Activated T-cell treated with anti-CD3 and anti-CD28 coated beads, Interleukin-2, amount 50 U/mL, for 72 hours (primary cell): ENCODE measurements around the gene CA5A. TPM values are rescaled to one million over a fixed set of nuclear protein-coding genes. Genes with fewer than 3 reads are reported as not detected.

Experiments used
- ATAC-seq, 2 donors: fragments of 150-1000 bp; cut with Tn5 transposase; replicated peaks in 1 of 2; 2 replicates each; pipeline ENCODE4 v1.10.0; 2021; ENCODE audit warnings: moderate library complexity in 2 of 2, mild to moderate bottlenecking in 1 of 2
- DNase-seq, 2 donors: peaks; one replicate each; pipeline ENCODE4 v3.0.0; 2021 to 2022; ENCODE audit warnings: mixed read lengths in 1 of 2
- H3K27ac Mint-ChIP-seq: one replicate; pipeline ENCODE4 v1.8.0; 2022; ENCODE audit warnings: mild to moderate bottlenecking, moderate library complexity, mixed read lengths
- H3K27me3 Mint-ChIP-seq: one replicate; pipeline ENCODE4 v1.8.0; 2022; ENCODE audit warnings: low read depth, mixed read lengths
- H3K36me3 Mint-ChIP-seq, 2 donors: one replicate each; pipeline ENCODE4 v1.8.0; 2022; ENCODE audit warnings: mixed read lengths in 2 of 2, mild to moderate bottlenecking in 1 of 2; ENCODE audit not compliant: insufficient read depth in 2 of 2
- H3K4me1 Mint-ChIP-seq: one replicate; pipeline ENCODE4 v1.8.0; 2022; ENCODE audit warnings: low read depth, mixed read lengths
- H3K4me3 Mint-ChIP-seq, 2 donors: one replicate each; pipeline ENCODE4 v1.8.0; 2022; ENCODE audit warnings: mild to moderate bottlenecking in 2 of 2, mixed read lengths in 2 of 2, moderate library complexity in 2 of 2
- H3K9me3 Mint-ChIP-seq, 2 donors: one replicate each; pipeline ENCODE4 v1.8.0; 2022; ENCODE audit warnings: mixed read lengths in 2 of 2
- total RNA-seq, 2 donors: library from RNA; stranded (reverse); gene quantifications; one replicate each; pipeline ENCODE4 v1.2.3, GENCODE V29; 2022

CA5A gene
- total RNA-seq, 2 donors from 2014 or later: 0.22 TPM; not detected in 1

DNA sequence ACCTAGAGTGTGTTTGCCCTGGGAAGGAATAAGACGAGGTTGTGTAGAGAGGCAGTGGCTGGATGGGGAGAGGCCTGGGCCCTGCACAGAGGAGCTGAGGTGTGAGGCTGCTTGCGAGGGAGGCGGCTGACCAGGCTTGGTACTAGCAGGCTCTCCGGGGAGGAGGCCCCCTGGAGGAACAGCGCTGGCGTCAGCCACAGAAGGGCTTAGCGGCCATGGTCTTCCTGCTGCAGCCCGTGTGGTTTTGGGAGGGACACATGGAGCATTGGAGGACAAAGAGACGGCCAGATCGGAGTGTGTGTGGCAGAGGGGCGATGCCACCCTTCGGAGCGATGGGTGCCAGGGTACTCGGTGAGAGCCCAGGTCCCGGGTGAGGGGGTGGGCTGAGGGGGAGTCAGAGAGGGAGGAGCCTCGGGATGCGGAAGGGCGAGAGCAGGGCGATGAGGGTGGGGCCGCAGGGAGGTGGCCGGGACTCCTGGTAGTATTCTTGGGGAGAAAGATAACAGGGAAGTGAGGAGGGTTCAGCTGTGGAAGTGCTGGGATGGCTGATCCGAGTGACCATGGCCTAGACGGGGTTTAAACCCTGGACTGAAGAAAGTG, 23.2 kb upstream of the CA5A start:
- Mint-ChIP-seq H3K27ac (peak overlapping the region; percentile 62), H3K9me3 (no peaks in the 10 kb centered on the region), H3K36me3 (peaks cover 0 to 3% of the 10 kb centered on the region in 2 donors), H3K4me3 (peak overlapping the region; percentile 88 to 89), H3K27me3 (no peaks in the 10 kb centered on the region), H3K4me1 (peaks cover 90% of the 10 kb centered on the region)
- peak in 1 of 2 donors; percentile 21 for DNase-seq
- no peak for ATAC-seq

DNA sequence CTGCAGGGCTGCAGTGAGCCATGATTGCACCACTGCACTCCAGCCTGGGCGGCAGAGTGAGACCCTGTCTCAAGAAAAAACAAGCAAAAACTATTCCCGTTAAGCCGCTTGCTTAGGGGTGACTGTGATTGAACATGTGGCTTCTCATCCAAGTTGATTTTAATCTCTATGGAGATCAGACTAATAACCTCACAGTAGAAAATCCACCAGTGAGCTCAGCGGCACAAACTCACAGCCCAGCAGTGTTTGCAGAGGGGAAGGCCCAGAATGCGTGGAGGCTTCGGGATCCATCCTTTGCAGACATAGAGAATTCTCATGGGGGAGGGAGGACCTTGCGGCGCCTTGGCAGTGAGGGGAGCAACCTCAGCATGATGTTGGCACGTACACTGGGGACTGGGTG, 22.3 kb upstream of the CA5A start:
- no peak overlapping the region for H3K27ac Mint-ChIP-seq
- no peaks in the 10 kb centered on the region for H3K27me3 Mint-ChIP-seq

DNA sequence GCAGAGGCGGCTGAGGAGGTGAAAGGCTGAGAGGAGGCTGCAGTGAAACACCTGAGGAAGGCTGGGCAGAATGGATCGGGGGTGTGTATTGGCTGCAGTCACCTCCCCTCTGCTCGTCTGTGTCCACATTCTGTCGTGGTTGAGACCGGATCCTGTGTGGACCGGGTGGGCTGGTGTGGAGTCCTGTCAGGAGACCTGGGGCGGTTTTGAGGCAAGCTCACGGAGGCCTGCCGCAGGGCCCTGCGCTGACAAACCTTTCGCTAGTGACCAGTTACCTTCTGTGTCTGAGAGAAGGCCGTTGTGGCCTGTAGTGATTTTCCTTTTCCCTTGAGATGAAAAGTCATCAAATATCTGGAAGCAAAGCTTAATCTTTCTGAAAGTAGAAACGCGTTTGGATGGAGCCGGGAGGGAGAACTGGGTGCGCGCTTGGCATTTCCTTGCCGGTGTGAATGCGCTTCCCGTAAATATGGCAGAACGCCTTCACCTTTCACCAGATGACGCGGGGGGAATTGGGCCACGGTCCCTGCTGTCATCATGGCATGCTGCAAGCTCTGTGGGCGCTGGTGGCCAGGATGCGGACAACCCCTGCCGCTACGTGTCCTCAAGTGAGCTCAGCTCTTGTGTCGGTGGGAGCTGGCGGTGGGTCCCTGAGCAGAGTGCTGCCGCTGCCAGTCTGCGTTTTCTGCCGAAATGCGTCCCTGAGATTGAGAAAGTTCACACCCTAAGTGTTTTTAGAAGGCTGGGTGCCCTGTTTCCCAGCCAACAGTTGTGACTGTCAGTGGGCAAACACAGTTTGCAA, 21.2 kb upstream of the CA5A start:
- Mint-ChIP-seq H3K27ac (peak overlapping the region; percentile 96), H3K9me3 (no peaks in the 10 kb centered on the region), H3K27me3 (no peaks in the 10 kb centered on the region), H3K4me3 (peak overlapping the region; percentile 88 to 96), H3K4me1 (peaks cover 90% of the 10 kb centered on the region), H3K36me3 (peaks cover 3 to 8% of the 10 kb centered on the region in 2 donors)
- ATAC-seq: no peak
- no peak for DNase-seq

More for the DNA sequence above, 22.3 kb upstream of the CA5A start:
- DNase-seq: no peak
- Mint-ChIP-seq H3K4me1 (peaks cover 90% of the 10 kb centered on the region), H3K4me3 (peak overlapping the region; percentile 23 to 88), H3K36me3 (peaks cover 2 to 8% of the 10 kb centered on the region in 2 donors), H3K9me3 (no peaks in the 10 kb centered on the region)
- ATAC-seq: no peak

- Mint-ChIP-seq H3K27me3 (no peaks in the 10 kb centered on the region), H3K9me3 (no peaks in the 10 kb centered on the region), H3K27ac (peak overlapping the region; percentile 96), H3K4me1 (peaks cover 92% of the 10 kb centered on the region), H3K36me3 (peaks cover 7 to 13% of the 10 kb centered on the region in 2 donors), H3K4me3 (peak overlapping the region; percentile 88 to 96)
- peak; percentile 67 to 72 for ATAC-seq
- DNase-seq: peak; percentile 82 to 85
These were observed 20.3 kb upstream of the CA5A start for GRCh38 chr16:87956365-87957231.

- H3K36me3 Mint-ChIP-seq: peaks cover 7 to 13% of the 10 kb centered on the region in 2 donors
- peak overlapping the region; percentile 96 for H3K27ac Mint-ChIP-seq
- no peaks in the 10 kb centered on the region for H3K27me3 Mint-ChIP-seq
- no peaks in the 10 kb centered on the region for H3K9me3 Mint-ChIP-seq
- peak overlapping the region; percentile 88 to 96 for H3K4me3 Mint-ChIP-seq
- DNase-seq (no peak), ATAC-seq (no peak)
- peaks cover 89% of the 10 kb centered on the region for H3K4me1 Mint-ChIP-seq
These were observed 19.7 kb upstream of the CA5A start for GRCh38 chr16:87956098-87956364.

GRCh38 chr16:87955302-87956097, 19.2 kb upstream of the CA5A start:
- peak overlapping the region; percentile 88 to 96 for H3K4me3 Mint-ChIP-seq
- peaks cover 85% of the 10 kb centered on the region for H3K4me1 Mint-ChIP-seq
- peaks cover 7 to 13% of the 10 kb centered on the region in 2 donors for H3K36me3 Mint-ChIP-seq
- H3K27me3 Mint-ChIP-seq: no peaks in the 10 kb centered on the region
- ATAC-seq (no peak), DNase-seq (peak; percentile 26 to 46)
- H3K27ac Mint-ChIP-seq: peak overlapping the region; percentile 96
- no peaks in the 10 kb centered on the region for H3K9me3 Mint-ChIP-seq

GRCh38 chr16:87954826-87955225, 18.5 kb upstream of the CA5A start:
- Mint-ChIP-seq H3K4me1 (peaks cover 78% of the 10 kb centered on the region), H3K36me3 (peaks cover 7 to 13% of the 10 kb centered on the region in 2 donors), H3K27me3 (no peaks in the 10 kb centered on the region), H3K27ac (peak overlapping the region; percentile 96), H3K9me3 (no peaks in the 10 kb centered on the region), H3K4me3 (peak overlapping the region; percentile 88 to 96)
- DNase-seq: no peak
- ATAC-seq: no peak

- H3K36me3 Mint-ChIP-seq: peaks cover 7 to 13% of the 10 kb centered on the region in 2 donors
- DNase-seq (no peak), ATAC-seq (no peak)
- peaks cover 74% of the 10 kb centered on the region for H3K4me1 Mint-ChIP-seq
- H3K4me3 Mint-ChIP-seq: peak overlapping the region; percentile 40 to 76
- no peaks in the 10 kb centered on the region for H3K9me3 Mint-ChIP-seq
- H3K27me3 Mint-ChIP-seq: no peaks in the 10 kb centered on the region
- peak overlapping the region; percentile 11 for H3K27ac Mint-ChIP-seq
These were observed 18.0 kb upstream of the CA5A start for GRCh38 chr16:87954361-87954760.

GRCh38 chr16:87953308-87954215, 17.2 kb upstream of the CA5A start:
- Mint-ChIP-seq H3K27ac (peak overlapping the region; percentile 11), H3K9me3 (no peaks in the 10 kb centered on the region), H3K27me3 (no peaks in the 10 kb centered on the region), H3K4me3 (peak overlapping the region; percentile 40 to 76), H3K4me1 (peaks cover 66% of the 10 kb centered on the region), H3K36me3 (peaks cover 7 to 13% of the 10 kb centered on the region in 2 donors)
- DNase-seq: no peak
- no peak for ATAC-seq

- peak overlapping the region; percentile 92 to 97 for H3K4me3 Mint-ChIP-seq
- peaks cover 63% of the 10 kb centered on the region for H3K4me1 Mint-ChIP-seq
- peak overlapping the region; percentile 92 for H3K27ac Mint-ChIP-seq
- DNase-seq: no peak
- ATAC-seq: no peak
- H3K36me3 Mint-ChIP-seq: peaks cover 7 to 13% of the 10 kb centered on the region in 2 donors
- peaks cover 3% of the 10 kb centered on the region for H3K27me3 Mint-ChIP-seq
- H3K9me3 Mint-ChIP-seq: no peaks in the 10 kb centered on the region
These were observed 16.4 kb upstream of the CA5A start for GRCh38 chr16:87952751-87953150.

- ATAC-seq (no peak), DNase-seq (peak; percentile 23 to 41)
- Mint-ChIP-seq H3K36me3 (peaks cover 7 to 9% of the 10 kb centered on the region in 2 donors), H3K27me3 (peaks cover 10% of the 10 kb centered on the region), H3K9me3 (no peaks in the 10 kb centered on the region), H3K27ac (peak overlapping the region; percentile 92), H3K4me1 (peaks cover 57% of the 10 kb centered on the region), H3K4me3 (peak overlapping the region; percentile 92 to 97)
These were observed 15.5 kb upstream of the CA5A start for GRCh38 chr16:87951552-87952538.
